HuH-7 (cell line): ENCODE data around the gene TCEAL1.
"Not testable (repeated sequence)": the region's sequence is repeated elsewhere in the genome, so short reads cannot be mapped to it uniquely, and the experiment has no call there.

Experiments used
- DNase-seq: peaks from one replicate; pipeline ENCODE4 v3.0.0; 2011; ENCODE audit warnings: low spot score

Gene TCEAL1

GRCh38 chrX:103635436-103635835, 6.7 kb downstream of the TCEAL1 start:
- DNase-seq = no peak

GRCh38 chrX:103637604-103638338, 9.0 kb downstream of the TCEAL1 start:
- no peak for DNase-seq

- DNase-seq = not testable (repeated sequence)
These were observed 9.9 kb downstream of the TCEAL1 start for GRCh38 chrX:103638479-103639346.

- DNase-seq = no peak
These were observed 11.8 kb downstream of the TCEAL1 start for GRCh38 chrX:103640401-103641155.

- DNase-seq = no peak
These were observed 15.3 kb downstream of the TCEAL1 start for GRCh38 chrX:103644125-103644524.

- DNase-seq = no peak
These were observed 18.9 kb downstream of the TCEAL1 start for GRCh38 chrX:103647630-103648029.

- no peak for DNase-seq
These were observed 22.5 kb downstream of the TCEAL1 start for GRCh38 chrX:103651151-103651773.

- DNase-seq = not testable (repeated sequence)
These were observed 26.6 kb downstream of the TCEAL1 start for GRCh38 chrX:103655230-103656000.

GRCh38 chrX:103656617-103657016, 27.8 kb downstream of the TCEAL1 start:
- no peak for DNase-seq

GRCh38 chrX:103657066-103657465, 28.3 kb downstream of the TCEAL1 start:
- DNase-seq = not testable (repeated sequence)

GRCh38 chrX:103658681-103659433, 30.1 kb downstream of the TCEAL1 start:
- no peak for DNase-seq

GRCh38 chrX:103659460-103659859, 30.7 kb downstream of the TCEAL1 start:
- not testable (repeated sequence) for DNase-seq

GRCh38 chrX:103663981-103664762, 35.4 kb downstream of the TCEAL1 start:
- no peak for DNase-seq

- no peak for DNase-seq
These were observed 37.7 kb downstream of the TCEAL1 start for GRCh38 chrX:103666202-103667107.

GRCh38 chrX:103669745-103670144, 41.0 kb downstream of the TCEAL1 start:
- DNase-seq = no peak

- DNase-seq = no peak
These were observed 46.0 kb downstream of the TCEAL1 start for GRCh38 chrX:103674531-103675454.

- no peak for DNase-seq
These were observed 49.6 kb downstream of the TCEAL1 start for GRCh38 chrX:103678199-103678993.
